Activated T-cell treated with anti-CD3 and anti-CD28 coated beads, Interleukin-2, amount 50 U/mL, for 24 hours (primary cell): ENCODE results near the gene LRPAP1.

ENCODE experiments used
- DNase-seq: peaks from one replicate; pipeline ENCODE4 v3.0.0-alpha.2; 2020
- H3K27ac Mint-ChIP-seq: 2 replicates; pipeline ENCODE4 v1.8.0; 2020; ENCODE audit warnings: mild to moderate bottlenecking, mixed read lengths
- H3K27me3 Mint-ChIP-seq: 2 replicates; pipeline ENCODE4 v1.8.0; 2020; ENCODE audit warnings: mixed read lengths
- H3K36me3 Mint-ChIP-seq: 2 replicates; pipeline ENCODE4 v1.8.0; 2020; ENCODE audit warnings: low read depth, mixed read lengths
- H3K4me1 Mint-ChIP-seq: 2 replicates; pipeline ENCODE4 v1.8.0; 2020; ENCODE audit warnings: low read depth, mixed read lengths
- H3K4me3 Mint-ChIP-seq: 2 replicates; pipeline ENCODE4 v1.8.0; 2020; ENCODE audit warnings: mild to moderate bottlenecking, moderate library complexity, mixed read lengths
- H3K9me3 Mint-ChIP-seq: 2 replicates; pipeline ENCODE4 v1.8.0; 2020; ENCODE audit warnings: mixed read lengths

The LRPAP1 gene

GRCh38 chr4:3469386-3470243, 62.6 kb downstream of the LRPAP1 start:
- Mint-ChIP-seq H3K4me3 (no peak overlapping the region), H3K4me1 (no peaks in the 10 kb centered on the region), H3K36me3 (no peaks in the 10 kb centered on the region), H3K9me3 (no peaks in the 10 kb centered on the region), H3K27me3 (peaks cover 10% of the 10 kb centered on the region), H3K27ac (no peak overlapping the region)
- DNase-seq = no peak

DNA sequence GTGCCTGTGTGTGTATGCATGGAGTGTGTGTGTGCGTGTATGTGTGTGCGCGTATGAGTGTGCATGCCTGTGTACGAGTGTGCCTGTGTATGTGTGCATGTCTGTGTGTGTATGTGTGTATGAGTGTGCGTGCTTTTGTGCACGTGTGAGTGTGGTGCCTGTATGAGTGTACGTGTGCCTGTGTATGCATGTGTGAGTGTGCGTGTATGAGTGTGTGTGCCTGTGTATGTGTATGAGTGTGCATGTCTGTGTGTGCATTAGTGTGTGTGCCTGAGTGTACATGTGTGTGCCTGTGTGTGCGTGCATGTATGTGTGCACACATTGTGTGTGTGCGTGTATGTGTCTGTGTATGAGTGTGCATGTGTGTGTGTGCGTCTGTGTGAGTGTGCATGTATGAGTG, 63.4 kb downstream of the LRPAP1 start:
- no peak overlapping the region for H3K27ac Mint-ChIP-seq
- H3K9me3 Mint-ChIP-seq = no peaks in the 10 kb centered on the region
- H3K36me3 Mint-ChIP-seq = no peaks in the 10 kb centered on the region
- DNase-seq = no peak
- no peak overlapping the region for H3K4me3 Mint-ChIP-seq
- peaks cover 16% of the 10 kb centered on the region for H3K27me3 Mint-ChIP-seq
- H3K4me1 Mint-ChIP-seq = no peaks in the 10 kb centered on the region

GRCh38 chr4:3468154-3468553, 64.1 kb downstream of the LRPAP1 start:
- Mint-ChIP-seq H3K4me3 (no peak overlapping the region), H3K27ac (no peak overlapping the region), H3K36me3 (no peaks in the 10 kb centered on the region), H3K4me1 (no peaks in the 10 kb centered on the region), H3K9me3 (no peaks in the 10 kb centered on the region), H3K27me3 (peaks cover 16% of the 10 kb centered on the region)
- DNase-seq = no peak

DNA sequence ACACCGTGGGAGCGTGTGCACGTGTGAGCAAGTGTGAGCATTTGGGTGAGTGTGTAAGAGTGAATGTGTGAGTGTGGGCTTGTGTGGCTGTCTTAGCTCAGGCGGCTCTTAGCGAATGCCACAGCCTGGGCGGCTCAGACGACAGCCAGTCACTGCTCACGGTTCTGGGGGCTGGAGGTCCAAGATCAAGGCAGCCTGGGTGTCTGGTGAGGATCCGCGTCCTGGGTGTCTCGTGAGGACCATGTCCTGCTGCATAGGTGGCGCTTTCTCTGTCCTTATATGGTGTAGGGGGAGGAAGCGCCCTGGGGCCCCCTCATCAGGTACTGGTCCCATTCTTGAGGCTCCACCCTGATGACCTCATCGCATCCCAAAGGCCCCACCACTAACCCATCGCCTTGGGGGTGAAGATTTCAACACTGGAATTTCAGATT, 64.6 kb downstream of the LRPAP1 start:
- H3K27ac Mint-ChIP-seq = no peak overlapping the region
- no peak for DNase-seq
- H3K27me3 Mint-ChIP-seq = peaks cover 19% of the 10 kb centered on the region
- no peaks in the 10 kb centered on the region for H3K36me3 Mint-ChIP-seq
- no peaks in the 10 kb centered on the region for H3K4me1 Mint-ChIP-seq
- no peak overlapping the region for H3K4me3 Mint-ChIP-seq
- H3K9me3 Mint-ChIP-seq = no peaks in the 10 kb centered on the region

DNA sequence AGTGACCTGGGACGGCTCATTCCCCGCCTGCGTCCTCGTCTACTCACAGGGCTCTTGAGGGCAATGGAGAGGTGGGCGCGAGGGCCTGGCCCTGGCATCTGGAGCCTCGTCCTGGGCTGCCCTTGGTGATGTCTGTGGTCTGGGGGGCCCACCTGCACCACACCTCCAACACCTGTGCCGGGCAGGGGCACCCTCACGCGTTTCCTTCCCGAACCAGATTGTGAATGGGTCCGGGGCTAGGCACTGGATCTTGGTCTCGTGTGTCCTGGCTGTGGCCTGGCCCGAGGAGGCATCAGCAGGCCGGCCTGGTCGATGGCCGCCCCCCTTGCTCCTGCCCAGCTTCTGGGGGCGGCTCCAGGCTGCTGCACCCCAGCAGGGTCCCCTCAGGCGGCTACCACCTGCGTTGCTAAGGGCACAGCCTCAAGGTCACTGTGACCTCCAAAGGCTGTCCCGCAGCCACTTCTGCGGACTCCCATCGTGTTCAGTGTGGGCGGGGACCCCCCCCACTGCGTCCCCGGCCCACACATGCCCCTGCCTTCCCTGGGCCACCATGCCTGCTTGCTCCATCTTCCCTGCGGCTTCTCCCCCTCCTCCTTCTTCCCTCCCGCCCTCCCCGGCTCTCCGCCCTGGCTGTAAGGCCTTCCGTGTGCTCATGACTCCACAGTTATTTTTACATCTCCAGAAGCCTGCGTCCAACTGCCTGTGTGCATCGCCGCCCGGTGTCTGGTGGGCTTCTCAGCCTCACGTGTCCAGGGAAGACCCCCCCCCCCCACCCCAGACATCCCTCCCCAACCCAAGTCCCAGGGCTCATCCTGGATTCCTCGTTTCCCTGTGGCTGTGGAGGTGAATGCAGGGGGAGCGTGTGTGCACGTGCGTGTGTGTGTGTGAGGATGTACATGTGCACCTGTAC, 65.3 kb downstream of the LRPAP1 start:
- Mint-ChIP-seq H3K27me3 (peaks cover 25% of the 10 kb centered on the region), H3K4me1 (no peaks in the 10 kb centered on the region), H3K27ac (no peak overlapping the region), H3K9me3 (no peaks in the 10 kb centered on the region), H3K4me3 (no peak overlapping the region), H3K36me3 (no peaks in the 10 kb centered on the region)
- no peak for DNase-seq

GRCh38 chr4:3465698-3466671, 66.2 kb downstream of the LRPAP1 start:
- H3K4me3 Mint-ChIP-seq = no peak overlapping the region
- H3K36me3 Mint-ChIP-seq = no peaks in the 10 kb centered on the region
- H3K9me3 Mint-ChIP-seq = no peaks in the 10 kb centered on the region
- no peak for DNase-seq
- peaks cover 27% of the 10 kb centered on the region for H3K27me3 Mint-ChIP-seq
- H3K4me1 Mint-ChIP-seq = no peaks in the 10 kb centered on the region
- no peak overlapping the region for H3K27ac Mint-ChIP-seq

GRCh38 chr4:3464911-3465697, 67.1 kb downstream of the LRPAP1 start:
- no peak overlapping the region for H3K27ac Mint-ChIP-seq
- no peaks in the 10 kb centered on the region for H3K36me3 Mint-ChIP-seq
- H3K4me1 Mint-ChIP-seq = no peaks in the 10 kb centered on the region
- DNase-seq = no peak
- H3K4me3 Mint-ChIP-seq = no peak overlapping the region
- H3K9me3 Mint-ChIP-seq = no peaks in the 10 kb centered on the region
- H3K27me3 Mint-ChIP-seq = peaks cover 32% of the 10 kb centered on the region

DNA sequence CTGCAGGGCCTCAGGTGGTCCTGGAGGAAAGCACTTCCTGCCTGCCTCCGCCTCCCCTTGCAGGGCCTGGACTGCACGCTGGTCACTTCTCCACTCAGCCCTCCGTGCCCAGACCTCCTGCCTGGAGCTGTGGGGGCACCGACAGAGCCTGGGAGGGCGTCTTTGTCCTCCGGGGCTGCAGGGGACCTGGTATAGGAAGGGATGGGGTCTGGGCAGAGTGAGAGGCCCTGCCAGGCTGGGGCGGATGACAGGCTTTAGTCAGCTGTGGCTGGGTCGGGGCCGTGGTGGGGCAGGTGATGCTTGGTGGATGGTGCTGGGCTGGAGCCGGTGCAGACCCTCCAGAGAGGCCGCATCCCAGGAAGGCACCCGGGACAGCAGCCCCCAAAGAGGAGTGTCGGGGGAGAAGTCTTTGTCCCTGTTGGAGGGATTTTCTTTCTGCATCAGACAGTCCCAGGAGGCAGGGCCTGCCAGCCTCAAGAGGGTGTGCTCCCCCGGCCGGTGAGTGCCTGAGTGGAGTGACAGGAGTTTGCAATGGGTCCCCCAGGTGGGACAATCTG, 67.8 kb downstream of the LRPAP1 start:
- Mint-ChIP-seq H3K4me3 (no peak overlapping the region), H3K4me1 (no peaks in the 10 kb centered on the region), H3K9me3 (no peaks in the 10 kb centered on the region), H3K27me3 (peaks cover 33% of the 10 kb centered on the region), H3K36me3 (no peaks in the 10 kb centered on the region), H3K27ac (no peak overlapping the region)
- no peak for DNase-seq

- Mint-ChIP-seq H3K4me3 (no peak overlapping the region), H3K36me3 (no peaks in the 10 kb centered on the region), H3K9me3 (no peaks in the 10 kb centered on the region), H3K27ac (no peak overlapping the region), H3K4me1 (no peaks in the 10 kb centered on the region), H3K27me3 (peaks cover 33% of the 10 kb centered on the region)
- no peak for DNase-seq
Measured at GRCh38 chr4:3463556-3464348, 68.5 kb downstream of the LRPAP1 start.

DNA sequence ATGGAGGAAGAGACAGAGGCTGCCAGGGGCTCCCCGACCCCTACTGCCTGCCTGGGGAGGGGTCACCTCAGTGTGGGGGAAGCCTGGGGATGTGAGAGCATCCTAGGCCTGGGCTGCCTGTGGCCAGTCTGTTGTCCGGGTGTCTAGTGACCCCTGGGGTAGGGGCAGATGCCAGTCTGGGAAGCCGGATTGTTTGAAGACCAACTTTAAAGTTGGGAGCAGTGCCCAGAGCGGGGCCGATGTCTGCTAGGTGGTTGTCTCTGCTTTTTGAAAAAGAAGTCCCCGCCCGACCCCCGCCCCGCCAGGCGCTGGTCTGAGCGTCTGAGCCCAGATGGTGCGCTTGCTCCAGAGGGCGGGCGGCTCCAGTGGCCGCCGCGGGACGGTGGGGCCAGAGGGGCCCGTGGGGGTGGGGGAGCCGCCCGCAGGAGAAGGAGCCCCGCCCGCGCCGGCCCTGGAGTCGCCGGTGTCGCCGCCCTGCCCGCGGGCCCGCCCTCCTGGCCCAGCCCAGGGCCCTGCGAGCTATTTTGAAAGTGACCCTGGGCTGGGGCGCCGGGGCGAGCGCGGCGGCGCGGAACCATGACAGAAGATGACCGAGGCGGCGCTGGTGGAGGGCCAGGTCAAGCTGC, 69.3 kb downstream of the LRPAP1 start, which contains the start of gene DOK7:
Gene DOK7, plus strand, starts transcription at position 517 of the 626 bp plus-strand sequence. Its CDS starts 70 bp downstream, at position 587.
- H3K4me3 Mint-ChIP-seq = no peak within 1 kb of the TSS
- H3K27ac Mint-ChIP-seq = no peak within 1 kb of the TSS
- no peaks in the 10 kb centered on the region for H3K9me3 Mint-ChIP-seq
- H3K27me3 Mint-ChIP-seq = peaks cover 33% of the 10 kb centered on the region
- H3K4me1 Mint-ChIP-seq = no peaks in the 10 kb centered on the region
- no peaks in the 10 kb centered on the region for H3K36me3 Mint-ChIP-seq
- DNase-seq = no peak

GRCh38 chr4:3462321-3462789, 69.9 kb downstream of the LRPAP1 start:
- no peak for DNase-seq
- no peak overlapping the region for H3K4me3 Mint-ChIP-seq
- H3K27ac Mint-ChIP-seq = no peak overlapping the region
- no peaks in the 10 kb centered on the region for H3K9me3 Mint-ChIP-seq
- peaks cover 33% of the 10 kb centered on the region for H3K27me3 Mint-ChIP-seq
- H3K36me3 Mint-ChIP-seq = no peaks in the 10 kb centered on the region
- H3K4me1 Mint-ChIP-seq = no peaks in the 10 kb centered on the region
